ENCODE results near the gene TGFB1I1. TPM values are rescaled to one million over a fixed set of nuclear protein-coding genes. Genes with fewer than 3 reads are reported as not detected.
A peak's percentile ranks its signal among the peaks of the same experiment; 100 is the strongest.

TGFB1I1 gene
- total RNA-seq, 1 donor = 121 TPM

DNA sequence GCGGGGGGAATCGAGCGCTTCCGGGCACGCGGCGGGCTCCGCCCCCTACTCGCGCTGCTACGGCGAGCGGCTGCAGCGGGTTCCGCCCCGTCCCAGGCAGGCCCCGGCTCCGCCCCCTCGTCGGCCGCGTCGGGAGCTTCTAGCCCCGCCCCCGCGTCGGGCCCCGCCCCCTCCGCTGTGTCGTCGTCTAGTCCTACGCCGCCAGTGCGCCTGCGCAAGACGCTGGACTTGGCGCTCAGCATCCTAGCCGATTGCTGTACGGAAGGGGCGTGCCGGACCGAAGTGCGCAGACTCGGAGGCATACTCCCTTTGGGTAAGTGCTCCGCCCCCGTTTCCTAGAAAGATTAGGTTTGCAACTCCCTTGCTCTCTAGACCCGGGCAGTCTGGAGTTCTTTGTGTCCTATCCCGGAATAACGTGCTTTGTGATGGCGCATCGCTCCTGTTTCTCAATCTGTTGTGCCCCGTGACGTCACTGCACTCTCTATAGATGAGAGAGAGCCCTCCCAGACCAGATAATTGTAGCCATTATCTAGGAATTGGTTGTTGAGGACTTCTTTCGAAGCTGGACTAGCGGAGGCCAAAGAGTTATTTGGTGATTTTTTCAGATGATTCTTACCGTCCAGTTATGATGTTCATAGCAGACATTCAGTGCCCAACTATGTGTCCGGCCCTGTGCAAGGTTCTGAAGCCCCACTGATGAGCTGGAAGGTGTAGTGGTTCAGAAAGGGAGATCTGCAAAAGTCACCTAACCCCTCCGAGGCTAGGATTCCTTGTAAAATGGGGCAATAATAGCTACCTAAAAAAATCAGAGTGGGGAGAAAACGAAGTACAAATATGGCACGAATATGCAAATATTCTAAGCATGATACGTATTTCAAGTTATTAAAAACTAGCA is 12.0 kb upstream of the TGFB1I1 start:
- DNase-seq (ENCODE audit: low read depth) = peak; percentile 100
- TF ChIP-seq, protein P1, sequence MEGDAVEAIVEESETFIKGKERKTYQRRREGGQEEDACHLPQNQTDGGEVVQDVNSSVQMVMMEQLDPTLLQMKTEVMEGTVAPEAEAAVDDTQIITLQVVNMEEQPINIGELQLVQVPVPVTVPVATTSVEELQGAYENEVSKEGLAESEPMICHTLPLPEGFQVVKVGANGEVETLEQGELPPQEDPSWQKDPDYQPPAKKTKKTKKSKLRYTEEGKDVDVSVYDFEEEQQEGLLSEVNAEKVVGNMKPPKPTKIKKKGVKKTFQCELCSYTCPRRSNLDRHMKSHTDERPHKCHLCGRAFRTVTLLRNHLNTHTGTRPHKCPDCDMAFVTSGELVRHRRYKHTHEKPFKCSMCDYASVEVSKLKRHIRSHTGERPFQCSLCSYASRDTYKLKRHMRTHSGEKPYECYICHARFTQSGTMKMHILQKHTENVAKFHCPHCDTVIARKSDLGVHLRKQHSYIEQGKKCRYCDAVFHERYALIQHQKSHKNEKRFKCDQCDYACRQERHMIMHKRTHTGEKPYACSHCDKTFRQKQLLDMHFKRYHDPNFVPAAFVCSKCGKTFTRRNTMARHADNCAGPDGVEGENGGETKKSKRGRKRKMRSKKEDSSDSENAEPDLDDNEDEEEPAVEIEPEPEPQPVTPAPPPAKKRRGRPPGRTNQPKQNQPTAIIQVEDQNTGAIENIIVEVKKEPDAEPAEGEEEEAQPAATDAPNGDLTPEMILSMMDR (IDR thresholded peaks at IDR 0.05; ENCODE audit: insufficient read depth, low read depth, low read length) = no peak
- H3K4me3 ChIP-seq (ENCODE audit: low read depth, low read length) = peak overlapping the region; percentile 78

DNA sequence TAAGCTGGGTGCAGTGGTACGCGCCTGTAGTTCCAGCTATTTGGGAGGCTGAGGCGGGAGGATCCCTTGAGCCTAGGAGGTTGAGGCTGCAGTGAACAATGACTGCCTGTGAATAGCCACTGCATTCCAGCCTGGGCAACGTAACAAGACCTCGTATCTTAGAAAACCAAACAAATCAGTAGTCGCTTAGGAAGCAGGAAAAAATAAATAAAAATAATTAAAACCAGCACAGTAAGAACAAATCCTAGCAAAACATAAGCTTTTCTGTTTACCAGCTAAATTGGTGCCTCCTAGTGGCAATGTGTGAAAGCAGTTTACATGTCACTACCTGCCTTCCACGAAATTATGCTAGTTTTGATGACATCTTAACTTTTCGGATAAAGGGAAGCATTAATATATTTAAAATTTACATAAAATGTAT is 11.4 kb upstream of the TGFB1I1 start:
- H3K4me3 ChIP-seq (ENCODE audit: low read depth, low read length) = peak overlapping the region; percentile 62
- peak; percentile 75 for DNase-seq (ENCODE audit: low read depth)
- TF ChIP-seq, protein P1 (IDR thresholded peaks at IDR 0.05; ENCODE audit: insufficient read depth, low read depth, low read length) = peak; percentile 70

DNA sequence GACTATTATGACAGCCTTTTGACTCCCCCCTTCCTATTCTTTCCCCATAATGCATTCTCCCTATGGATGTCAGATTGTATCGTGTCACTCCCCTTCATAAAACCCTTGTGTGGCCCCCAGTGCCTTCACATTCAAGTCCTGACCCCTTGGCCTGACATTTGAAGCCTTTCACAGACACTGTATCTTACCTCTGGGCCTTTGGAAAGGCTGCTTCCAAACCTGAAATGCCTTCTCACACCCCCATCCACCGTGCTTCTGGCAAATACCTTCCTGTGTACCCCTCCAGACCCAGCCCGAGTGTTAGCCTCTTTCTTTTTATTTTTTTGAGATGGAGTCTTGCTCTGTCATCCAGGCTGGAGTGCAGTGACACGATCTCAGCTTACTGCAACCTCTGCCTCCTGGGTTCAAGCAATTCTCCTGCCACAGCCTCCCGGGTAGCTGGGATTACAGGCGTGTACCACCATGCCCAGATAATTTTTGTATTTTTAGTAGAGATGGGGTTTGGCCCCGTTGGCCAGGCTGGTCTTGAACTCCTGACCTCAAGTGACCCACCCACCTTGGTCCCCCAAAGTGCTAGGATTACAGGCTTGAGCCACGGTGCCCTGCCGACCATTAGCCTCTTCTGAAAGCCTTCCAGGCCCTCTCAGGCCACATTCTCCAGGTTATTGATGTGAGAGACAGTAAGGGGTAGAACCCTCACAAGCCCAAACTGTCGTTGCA is 10.6 kb upstream of the TGFB1I1 start:
- H3K4me3 ChIP-seq (ENCODE audit: low read depth, low read length) = no peak overlapping the region
- TF ChIP-seq, protein P1 (IDR thresholded peaks at IDR 0.05; ENCODE audit: insufficient read depth, low read depth, low read length) = no peak
- DNase-seq (ENCODE audit: low read depth) = no peak

DNA sequence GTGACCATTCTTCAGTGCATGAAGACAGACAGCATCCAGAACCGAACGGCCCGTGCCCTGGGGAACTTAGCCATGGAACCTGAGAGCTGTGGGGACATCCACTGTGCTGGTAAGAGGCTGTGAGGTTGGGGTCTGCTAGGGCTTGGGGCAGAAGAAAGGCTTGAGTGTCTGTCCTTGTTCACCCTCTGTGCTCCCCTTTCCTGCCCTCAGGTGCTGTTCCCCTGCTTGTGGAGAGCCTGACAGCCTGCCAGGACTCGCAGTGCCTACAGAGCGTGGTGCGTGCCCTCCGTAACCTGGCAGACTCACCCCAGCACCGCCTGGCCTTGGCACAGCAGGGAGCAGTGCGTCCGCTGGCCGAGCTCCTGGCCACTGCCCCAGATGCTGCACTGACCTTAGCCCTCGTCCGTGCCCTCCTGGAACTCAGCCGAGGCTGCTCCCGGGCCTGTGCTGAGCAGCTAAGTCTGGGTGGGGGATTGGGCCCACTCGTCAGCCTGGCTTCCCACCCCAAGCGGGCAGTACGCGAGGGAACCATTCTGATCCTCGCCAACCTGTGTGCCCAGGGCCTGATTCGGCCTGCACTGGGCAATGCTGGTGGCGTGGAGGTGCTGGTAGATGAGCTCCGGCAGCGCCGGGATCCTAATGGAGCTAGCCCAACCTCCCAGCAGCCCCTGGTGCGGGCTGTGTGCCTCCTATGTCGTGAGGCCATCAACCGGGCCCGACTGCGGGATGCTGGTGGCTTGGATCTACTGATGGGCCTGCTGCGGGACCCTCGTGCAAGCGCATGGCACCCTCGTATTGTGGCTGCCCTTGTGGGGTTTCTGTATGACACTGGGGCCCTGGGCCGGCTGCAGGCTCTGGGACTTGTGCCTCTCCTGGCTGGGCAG is 9.8 kb upstream of the TGFB1I1 start:
- DNase-seq (ENCODE audit: low read depth) = no peak
- H3K4me3 ChIP-seq (ENCODE audit: low read depth, low read length) = no peak overlapping the region
- TF ChIP-seq, protein P1 (IDR thresholded peaks at IDR 0.05; ENCODE audit: insufficient read depth, low read depth, low read length) = no peak

DNA sequence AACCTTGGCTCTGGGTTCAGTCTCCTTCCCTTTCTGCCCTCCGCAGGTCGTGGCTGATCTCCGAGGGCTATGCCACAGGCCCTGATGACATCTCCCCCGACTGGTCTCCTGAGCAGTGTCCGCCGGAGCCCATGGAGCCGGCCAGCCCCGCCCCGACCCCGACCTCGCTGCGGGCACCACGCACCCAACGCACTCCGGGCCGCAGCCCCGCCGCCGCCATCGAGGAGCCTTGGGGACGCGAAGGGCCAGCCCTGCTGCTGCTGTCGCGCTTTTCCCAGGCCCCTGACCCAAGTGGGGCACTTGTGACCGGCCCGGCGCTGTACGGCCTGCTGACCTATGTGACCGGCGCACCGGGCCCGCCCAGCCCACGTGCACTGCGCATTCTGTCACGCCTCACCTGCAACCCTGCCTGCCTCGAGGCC is 7.6 kb upstream of the TGFB1I1 start:
- TF ChIP-seq, protein P1 (IDR thresholded peaks at IDR 0.05; ENCODE audit: insufficient read depth, low read depth, low read length) = no peak
- no peak for DNase-seq (ENCODE audit: low read depth)
- no peak overlapping the region for H3K4me3 ChIP-seq (ENCODE audit: low read depth, low read length)

DNA sequence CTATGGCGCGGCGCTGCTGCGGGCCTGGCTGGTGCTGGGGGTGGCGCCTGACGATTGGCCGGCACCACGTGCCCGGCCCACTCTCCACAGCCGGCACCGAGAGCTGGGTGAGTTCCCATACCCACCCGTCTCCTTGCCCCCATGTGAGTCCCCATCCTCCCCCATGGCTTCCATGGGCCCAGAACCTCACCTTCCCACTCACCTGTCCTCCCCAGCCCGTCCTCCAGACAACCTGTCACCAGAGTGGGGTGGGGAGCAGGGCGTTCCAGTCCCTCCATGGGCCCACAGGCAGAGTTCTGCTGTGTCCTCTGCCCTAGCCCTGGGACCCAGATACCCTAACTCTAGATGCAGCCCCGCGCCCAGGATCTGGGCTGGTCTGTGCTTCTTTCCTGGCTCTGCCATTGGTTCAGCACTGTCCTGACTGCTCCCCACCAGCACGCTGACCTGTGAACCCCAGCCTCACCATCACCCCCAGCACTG is 7.1 kb upstream of the TGFB1I1 start:
- H3K4me3 ChIP-seq (ENCODE audit: low read depth, low read length) = no peak overlapping the region
- TF ChIP-seq, protein P1 (IDR thresholded peaks at IDR 0.05; ENCODE audit: insufficient read depth, low read depth, low read length) = no peak
- no peak for DNase-seq (ENCODE audit: low read depth)

Measured in fibroblast of villous mesenchyme (primary cell).